Liver (tissue), 10 donors: ENCODE measurements around the gene RAB11A. TPM values are rescaled to one million over a fixed set of nuclear protein-coding genes. Genes with fewer than 3 reads are reported as not detected.

Source experiments
- DNase-seq: peaks from one replicate; pipeline ENCODE4 v3.0.0-alpha.2; 2017; ENCODE audit warnings: low spot score
- H3K27ac ChIP-seq, 2 donors: one replicate each; pipeline ENCODE4 v1.7.0; 2013; ENCODE audit warnings: inconsistent platforms in 2 of 2, low read length in 2 of 2, control low read depth in 1 of 2, low read depth in 1 of 2, mild to moderate bottlenecking in 1 of 2
- H3K27me3 ChIP-seq, 4 donors: one replicate each; pipeline versions ENCODE4 v1.6.1 to v1.7.0; 2013; ENCODE audit warnings: low read length in 3 of 4, inconsistent platforms in 1 of 4, mild to moderate bottlenecking in 1 of 4, moderate library complexity in 1 of 4; ENCODE audit not compliant: control insufficient read depth in 4 of 4, insufficient read depth in 4 of 4
- H3K36me3 ChIP-seq, 4 donors: one replicate each; pipeline versions ENCODE4 v1.6.1 to v1.7.0; 2013; ENCODE audit warnings: low read length in 3 of 4, mild to moderate bottlenecking in 3 of 4, low read depth in 1 of 4, moderate library complexity in 1 of 4; ENCODE audit not compliant: control insufficient read depth in 4 of 4, insufficient read depth in 3 of 4
- H3K4me1 ChIP-seq, 4 donors: one replicate each; pipeline versions ENCODE4 v1.6.1 to v1.7.0; 2013; ENCODE audit warnings: low read length in 3 of 4, mild to moderate bottlenecking in 3 of 4, moderate library complexity in 1 of 4; ENCODE audit not compliant: control insufficient read depth in 4 of 4, insufficient read depth in 4 of 4
- H3K4me3 ChIP-seq, 3 donors: one replicate each; pipeline versions ENCODE4 v1.6.1 to v1.7.0; 2013; ENCODE audit warnings: low read length in 3 of 3, control low read depth in 1 of 3, low read depth in 1 of 3, mild to moderate bottlenecking in 1 of 3
- H3K9ac ChIP-seq, 2 donors: one replicate each; pipeline ENCODE4 v1.7.0; 2013; ENCODE audit warnings: low read length in 2 of 2, mild to moderate bottlenecking in 2 of 2, moderate library complexity in 2 of 2, control low read depth in 1 of 2, low read depth in 1 of 2
- H3K9me3 ChIP-seq, 4 donors: one replicate each; pipeline versions ENCODE4 v1.6.1 to v1.7.0; 2013; ENCODE audit warnings: low read length in 3 of 4; ENCODE audit not compliant: control insufficient read depth in 4 of 4
- polyA plus RNA-seq, 2 donors: library from polyadenylated mRNA; stranded (reverse) in 1 of 2; unstranded in 1 of 2; fragments of 200-250 nt in 1 of 2; fragments of >200 nt in 1 of 2; fragmentation: Nextera tagmentation in 1 of 2; extraction: Ambion mirVana in 1 of 2; gene quantifications; one replicate each; pipeline versions ENCODE4 v1.2.1 to v1.2.3, GENCODE V29; 2013 to 2015
- small RNA-seq: library from RNA; depleted of rRNA; stranded (forward); fragments of <200 nt; gene quantifications from one replicate; pipeline ENCODE3, GENCODE V24; 2014
- total RNA-seq, 2 donors: library from RNA; depleted of rRNA; stranded (reverse); fragments of >200 nt; gene quantifications; one replicate each; pipeline ENCODE4 v1.2.3, GENCODE V29; 2014
- TF ChIP-seq, protein P1 (sequence below): IDR thresholded peaks from 2 replicates; pipeline ENCODE4 v1.6.1; 2016; ENCODE audit warnings: antibody characterized with exemption
- donor health status: healthy.
- donor health status: healthy.
- donor health status: healthy.
- donor health status: healthy.
- donor health status: healthy.

The RAB11A gene
- total and polyA plus RNA-seq, 4 donors: 40.6 to 100 (median 81.7) TPM

- no peaks in the 10 kb centered on the region for H3K4me1 ChIP-seq
- TF ChIP-seq, protein P1, sequence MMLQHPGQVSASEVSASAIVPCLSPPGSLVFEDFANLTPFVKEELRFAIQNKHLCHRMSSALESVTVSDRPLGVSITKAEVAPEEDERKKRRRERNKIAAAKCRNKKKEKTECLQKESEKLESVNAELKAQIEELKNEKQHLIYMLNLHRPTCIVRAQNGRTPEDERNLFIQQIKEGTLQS: no peak
- no peak overlapping the region for H3K4me3 ChIP-seq
- no peak for DNase-seq
- H3K27ac ChIP-seq: no peak overlapping the region
- no peak overlapping the region for H3K9ac ChIP-seq
- no peaks in the 10 kb centered on the region for H3K36me3 ChIP-seq
- H3K27me3 ChIP-seq: no peaks in the 10 kb centered on the region
- no peaks in the 10 kb centered on the region for H3K9me3 ChIP-seq
Observed at GRCh38 chr15:65940618-65940909, 71.3 kb downstream of the RAB11A start.

Small RNA genes within 50 kb of the gene (small RNA-seq; reads per million reads assigned to genes)
- not detected for gene RF00026

Other genes with a start within 250 kb of the RAB11A start
- gene SLC24A1, start 247.6 kb upstream of the RAB11A start, total RNA-seq: 1 to 10 TPM; 1.8 to 2.6 TPM
- 1 to 10 TPM; 1.8 to 3.3 TPM for gene SLC24A1, start 247.6 kb upstream of the RAB11A start, polyA plus RNA-seq
- 10 to 100 TPM; 37.3 to 75.5 TPM for gene DENND4A, start 77.2 kb upstream of the RAB11A start, total RNA-seq
- gene DENND4A, start 77.2 kb upstream of the RAB11A start, polyA plus RNA-seq: 10 to 100 TPM in 1 of 2 donors, 1 to 10 TPM in 1; 5.2 to 10.6 TPM